H1 (cell line): ENCODE measurements around the gene SIK2. TPM values are rescaled to one million over a fixed set of nuclear protein-coding genes. Genes with fewer than 3 reads are reported as not detected.

ENCODE experiments used
- CTCF ChIA-PET: fragments of 300-600 bp; sonication (Branson Sonifier 250); formaldehyde crosslinking; loops from one replicate; lab custom pipeline; 2021; ENCODE audit not compliant: partially characterized antibody; lab: Charles Lee
- POLR2A ChIA-PET: fragments of 300-600 bp; sonication (Branson Sonifier 250); formaldehyde crosslinking; loops from one replicate; lab custom pipeline; 2021; ENCODE audit warnings: inconsistent platforms; ENCODE audit not compliant: partially characterized antibody; lab: Charles Lee
- DNase-seq, 2 experiments: peaks; one replicate each; pipeline versions ENCODE4 v3.0.0 to v3.0.0-alpha.2; 2010 to 2022; ENCODE audit warnings: low spot score in 2 of 2, low read depth in 1 of 2, mixed read lengths in 1 of 2
- FAIRE-seq: peaks from 2 replicates; lab custom pipeline; 2011; peaks lifted over from hg19 to GRCh38; lab: Jason Lieb, UNC
- H2AFZ ChIP-seq: 2 replicates; pipeline ENCODE4 v1.8.1; 2012; ENCODE audit warnings: low read length, inconsistent platforms
- H2AK5ac ChIP-seq: 2 replicates; pipeline ENCODE4 v1.6.1; 2013; ENCODE audit warnings: low read depth, low read length
- H2BK120ac ChIP-seq: replicated peaks from 2 replicates; pipeline ENCODE3; 2013; ENCODE audit warnings: low read depth, low read length, inconsistent platforms
- H2BK12ac ChIP-seq: 2 replicates; pipeline ENCODE4 v1.6.1; 2013; ENCODE audit warnings: low read depth, low read length
- H2BK15ac ChIP-seq: 2 replicates; pipeline ENCODE4 v1.6.1; 2013; ENCODE audit warnings: low read length
- H2BK20ac ChIP-seq: 2 replicates; pipeline ENCODE4 v1.6.1; 2013; ENCODE audit warnings: low read length
- H2BK5ac ChIP-seq: 2 replicates; pipeline ENCODE4 v1.6.1; 2013; ENCODE audit warnings: low read depth, low read length
- H3K14ac ChIP-seq: 2 replicates; pipeline ENCODE4 v1.6.1; 2013; ENCODE audit warnings: inconsistent platforms; ENCODE audit not compliant: insufficient read length
- H3K18ac ChIP-seq: 2 replicates; pipeline ENCODE4 v1.6.1; 2013; ENCODE audit warnings: low read length; ENCODE audit errors: extremely low read depth
- H3K23ac ChIP-seq: 2 replicates; pipeline ENCODE4 v1.6.1; 2013; ENCODE audit warnings: inconsistent platforms; ENCODE audit not compliant: insufficient read length
- H3K23me2 ChIP-seq: 2 replicates; pipeline ENCODE4 v1.6.1; 2013; ENCODE audit warnings: low read depth, low read length
- H3K27ac ChIP-seq: 2 replicates; pipeline ENCODE4 v1.6.1; 2011; ENCODE audit warnings: low read depth, low read length, inconsistent platforms
- H3K27me3 ChIP-seq, 4 experiments: replicated peaks in 1 of 4; 1 replicate in 1 of 4; 2 replicates in 3 of 4; pipeline versions ENCODE4 v1.6.1 to v1.8.1; 2011 to 2013; ENCODE audit warnings: low read length in 3 of 4, mild to moderate bottlenecking in 3 of 4, inconsistent platforms in 2 of 4, mixed read lengths in 2 of 4, moderate library complexity in 1 of 4; ENCODE audit not compliant: control insufficient read depth in 3 of 4, insufficient read depth in 3 of 4; ENCODE audit errors: extremely low read depth in 1 of 4
- H3K36me3 ChIP-seq, 4 experiments: 2 replicates each; pipeline versions ENCODE4 v1.6.1 to v1.8.1; 2011 to 2013; ENCODE audit warnings: mild to moderate bottlenecking in 4 of 4, low read length in 3 of 4, moderate library complexity in 2 of 4, control low read depth in 1 of 4, inconsistent platforms in 1 of 4; ENCODE audit not compliant: insufficient read depth in 4 of 4, control insufficient read depth in 2 of 4
- H3K4ac ChIP-seq: replicated peaks from 2 replicates; pipeline ENCODE3; 2013; ENCODE audit warnings: low read length, low read depth, mixed read lengths, inconsistent platforms; ENCODE audit not compliant: insufficient read length
- H3K4me1 ChIP-seq, 4 experiments: replicated peaks in 1 of 4; 1 replicate in 1 of 4; 2 replicates in 3 of 4; pipeline versions ENCODE4 v1.6.1 to v1.8.1; 2011 to 2013; ENCODE audit warnings: low read length in 3 of 4, inconsistent platforms in 2 of 4, mixed read lengths in 1 of 4; ENCODE audit not compliant: insufficient read depth in 4 of 4, control insufficient read depth in 3 of 4
- H3K4me2 ChIP-seq, 2 experiments: 2 replicates each; pipeline versions ENCODE4 v1.6.1 to v1.8.1; 2011 to 2013; ENCODE audit warnings: low read depth in 2 of 2, low read length in 2 of 2, control low read depth in 1 of 2, inconsistent platforms in 1 of 2, mild to moderate bottlenecking in 1 of 2; ENCODE audit not compliant: insufficient read depth in 1 of 2
- H3K4me3 ChIP-seq, 4 experiments: fragments of 200-600, 300-600 bp in 1 of 4; sonication (generic), shearing (Covaris generic), sonication (Bioruptor Twin) in 1 of 4; 2 replicates each; pipeline versions ENCODE4 v1.5.1 to v1.8.1; 2011 to 2016; ENCODE audit warnings: low read length in 4 of 4, low read depth in 3 of 4, control low read depth in 2 of 4, inconsistent platforms in 2 of 4, mild to moderate bottlenecking in 2 of 4, mixed read lengths in 1 of 4, moderate library complexity in 1 of 4; ENCODE audit not compliant: insufficient read depth in 2 of 4; ENCODE audit errors: extremely low read depth in 1 of 4
- H3K56ac ChIP-seq: replicated peaks from 2 replicates; pipeline ENCODE3; 2013; ENCODE audit warnings: low read depth, mild to moderate bottlenecking, mixed read lengths, low read length, inconsistent platforms; ENCODE audit not compliant: insufficient read length
- H3K79me1 ChIP-seq: 2 replicates; pipeline ENCODE4 v1.6.1; 2013; ENCODE audit warnings: low read depth, low read length, control low read depth
- H3K79me2 ChIP-seq, 2 experiments: 2 replicates each; pipeline versions ENCODE4 v1.6.1 to v1.8.1; 2012 to 2013; ENCODE audit warnings: low read length in 2 of 2, mild to moderate bottlenecking in 2 of 2, inconsistent platforms in 1 of 2; ENCODE audit not compliant: insufficient read depth in 2 of 2, control insufficient read depth in 1 of 2
- H3K9ac ChIP-seq, 4 experiments: replicated peaks in 1 of 4; 1 replicate in 1 of 4; 2 replicates in 3 of 4; pipeline versions ENCODE4 v1.6.1 to v1.8.1; 2011 to 2013; ENCODE audit warnings: low read depth in 3 of 4, low read length in 3 of 4, control low read depth in 2 of 4, mild to moderate bottlenecking in 2 of 4, moderate library complexity in 2 of 4, inconsistent platforms in 1 of 4; ENCODE audit errors: extremely low read depth in 1 of 4
- H3K9me3 ChIP-seq, 2 experiments: 2 replicates each; pipeline versions ENCODE4 v1.6.1 to v1.8.1; 2012 to 2013; ENCODE audit warnings: mild to moderate bottlenecking in 2 of 2, moderate library complexity in 2 of 2, control low read depth in 1 of 2, inconsistent platforms in 1 of 2, low read depth in 1 of 2, low read length in 1 of 2, mixed read lengths in 1 of 2; ENCODE audit not compliant: insufficient read depth in 2 of 2
- H4K20me1 ChIP-seq, 2 experiments: replicated peaks in 1 of 2; 2 replicates each; pipeline versions ENCODE3 to v1.8.1; 2011 to 2013; ENCODE audit warnings: inconsistent platforms in 2 of 2, low read length in 2 of 2, mild to moderate bottlenecking in 1 of 2; ENCODE audit not compliant: insufficient read depth in 2 of 2, control insufficient read depth in 1 of 2
- H4K5ac ChIP-seq: 2 replicates; pipeline ENCODE4 v1.6.1; 2013; ENCODE audit warnings: low read length, low read depth, mixed read lengths, inconsistent platforms; ENCODE audit not compliant: insufficient read length
- H4K8ac ChIP-seq: 2 replicates; pipeline ENCODE4 v1.8.0; 2013; ENCODE audit warnings: mild to moderate bottlenecking, moderate library complexity, low read length, inconsistent platforms; ENCODE audit not compliant: insufficient read depth; ENCODE audit errors: extremely low read depth
- H4K91ac ChIP-seq: replicated peaks from 2 replicates; pipeline ENCODE3; 2013; ENCODE audit warnings: low read length, mixed read lengths, inconsistent platforms; ENCODE audit not compliant: insufficient read length
- CREB1 ChIP-seq: IDR thresholded peaks from 2 replicates; pipeline ENCODE4 v1.6.1; 2012; ENCODE audit warnings: inconsistent platforms
- FOSL1 ChIP-seq: IDR thresholded peaks from 2 replicates; pipeline ENCODE4 v1.6.1; 2011; ENCODE audit warnings: mild to moderate bottlenecking, low read depth, low read length, moderate library complexity; ENCODE audit not compliant: insufficient read depth
- GABPA ChIP-seq: IDR thresholded peaks from 2 replicates; pipeline ENCODE4 v1.6.1; 2011; ENCODE audit warnings: mild to moderate bottlenecking, low read length, moderate library complexity, borderline replicate concordance; ENCODE audit not compliant: insufficient read depth
- JUN ChIP-seq: IDR thresholded peaks from 2 replicates; pipeline ENCODE4 v1.6.1; 2011; ENCODE audit warnings: low read depth, mild to moderate bottlenecking, improper control_type of control experiment, low read length
- KDM5A ChIP-seq: fragments of 200-600 bp; IDR thresholded peaks from 2 replicates; pipeline ENCODE4 v1.7.1; 2012; ENCODE audit warnings: mild to moderate bottlenecking, low read length, inconsistent platforms, mixed read lengths
- POLR2A ChIP-seq, 2 experiments: IDR thresholded peaks; 1 replicate in 1 of 2; 2 replicates in 1 of 2; pipeline ENCODE4 v1.6.1; 2011; ENCODE audit warnings: low read depth in 2 of 2, low read length in 2 of 2, mild to moderate bottlenecking in 2 of 2; ENCODE audit errors: control extremely low read depth in 1 of 2
- POU5F1 ChIP-seq: IDR thresholded peaks from 2 replicates; pipeline ENCODE4 v1.6.1; 2011; ENCODE audit warnings: low read depth, mild to moderate bottlenecking, low read length, moderate library complexity
- RAD21 ChIP-seq, 2 experiments: IDR thresholded peaks in 1 of 2; conservative IDR thresholded peaks in 1 of 2; 2 replicates each; pipeline ENCODE4 v1.6.1; 2011; ENCODE audit warnings: low read depth in 2 of 2, low read length in 2 of 2, improper control_type of control experiment in 1 of 2, inconsistent platforms in 1 of 2, mild to moderate bottlenecking in 1 of 2, moderate library complexity in 1 of 2
- RBBP5 ChIP-seq: IDR thresholded peaks from 2 replicates; pipeline ENCODE4 v1.7.1; 2012; ENCODE audit warnings: low read depth, mild to moderate bottlenecking, inconsistent platforms, low read length, moderate library complexity, borderline replicate concordance
- RXRA ChIP-seq: IDR thresholded peaks from 2 replicates; pipeline ENCODE4 v1.6.1; 2011; ENCODE audit warnings: low read depth, mild to moderate bottlenecking, low read length, moderate library complexity; ENCODE audit not compliant: insufficient read depth
- TCF12 ChIP-seq: IDR thresholded peaks from 2 replicates; pipeline ENCODE4 v1.6.1; 2011; ENCODE audit warnings: low read depth, mild to moderate bottlenecking, low read length
- WGBS, 2 experiments: shearing (Covaris generic) in 1 of 2; methylation state at CpG; one replicate each; pipeline versions ENCODE4 v1.1.6 to v1.1.7; 2013 to 2015; ENCODE audit warnings: low lambda C conversion rate in 2 of 2, mixed read lengths in 2 of 2, inconsistent platforms in 1 of 2, low coverage in 1 of 2, missing lambda C conversion rate in 1 of 2; ENCODE audit not compliant: insufficient replicate concordance in 2 of 2, insufficient coverage in 1 of 2, insufficient read length in 1 of 2; ENCODE audit errors: extremely low coverage in 1 of 2, missing lambda C conversion rate in 1 of 2; 5-methylcytosine and 5-hydroxymethylcytosine counted together
- polyA plus RNA-seq, 7 experiments: library from polyadenylated mRNA; depleted of rRNA in 3 of 7; stranded (reverse) in 5 of 7; unstranded in 2 of 7; fragments of >200 nt in 5 of 7; fragments of 200-250 nt in 2 of 7; gene quantifications; 1 replicate in 5 of 7; 2 replicates in 1 of 7; 4 replicates in 1 of 7; pipeline versions ENCODE4 v1.2.1 to v1.2.3, GENCODE V29; 2011 to 2013; ENCODE audit warnings: missing spikeins in 2 of 7, mixed read lengths in 2 of 7
- total RNA-seq: library from RNA; stranded (reverse); fragmentation: NEBNext Ultra II Directional; extraction: Animal tissue kit (Norgen Biotek cat#: 25700); gene quantifications from 2 replicates; pipeline ENCODE4 v1.2.1, GENCODE V29; 2021

Gene SIK2
- total and polyA plus RNA-seq, 2 of the 8 experiments (the other 6 are each of a cell fraction or from before 2014, with no cell fraction given): 8.8 to 11.2 TPM

DNA sequence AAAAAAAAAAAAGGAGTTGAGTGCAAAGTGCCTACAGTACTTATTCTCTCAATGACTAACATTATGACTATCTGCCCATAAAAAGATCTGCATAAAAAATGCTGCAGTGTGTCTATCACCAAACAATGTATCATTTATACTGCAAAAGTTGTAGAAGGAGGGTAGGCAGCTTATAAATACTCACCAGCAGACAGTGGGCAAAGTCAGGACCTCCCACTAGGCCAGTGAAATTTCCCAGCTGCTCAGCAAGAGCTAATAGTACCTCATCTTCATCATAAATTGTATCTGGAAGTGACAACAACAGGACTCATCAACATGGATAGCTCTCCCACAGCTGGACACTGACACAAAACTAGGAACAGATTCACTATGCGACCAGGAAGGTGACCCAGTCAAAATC lies 162.4 kb downstream of the SIK2 start:
- no peak for DNase-seq
- no peak overlapping the region for H3K18ac ChIP-seq
- no peak overlapping the region for H3K4ac ChIP-seq
- WGBS, 2 experiments: 65% methylated on average over 1 of the region's 1 CpG; no CpG with 5 or more reads in 1 of the 2 experiments
- no peak overlapping the region for H2BK20ac ChIP-seq
- no peak overlapping the region for H2BK15ac ChIP-seq
- H2AK5ac ChIP-seq: no peak overlapping the region
- peaks cover 0 to 25% of the 10 kb centered on the region in 2 experiments; a peak in 2 of 4 replicates for H3K79me2 ChIP-seq
- no peaks in the 10 kb centered on the region for H3K27me3 ChIP-seq
- H3K79me1 ChIP-seq: no peaks in the 10 kb centered on the region; the same call in 1 of the 2 replicates
- H4K8ac ChIP-seq: no peak overlapping the region
- H4K5ac ChIP-seq: no peak overlapping the region
- FAIRE-seq: no peak
- no peak overlapping the region for H2AFZ ChIP-seq
- peaks cover 0 to 43% (median 25%) of the 10 kb centered on the region in 4 experiments; a peak in 6 of 8 replicates for H3K36me3 ChIP-seq
- no peak overlapping the region for H2BK5ac ChIP-seq
- H3K27ac ChIP-seq: no peak overlapping the region
- H3K4me3 ChIP-seq: peak overlapping the region in 2 of 4 experiments; percentile 88 to 97; a peak in 3 of 8 replicates
- peaks cover 2 to 3% of the 10 kb centered on the region in 2 experiments for H4K20me1 ChIP-seq
- ChIA-PET CTCF (interaction anchor here (1.0 to 11.4 kb wide), 6 partner anchors 13 to 160 kb away, joined by 3 to 106 read pairs (median 5); no protein-coding TSS in a partner anchor), POLR2A (interaction anchor here (0.6 to 4.0 kb wide), 10 partner anchors 11 to 160 kb away, joined by 3 to 25 read pairs (median 3); no protein-coding TSS in a partner anchor)
- H3K9ac ChIP-seq: no peak overlapping the region
- H2BK120ac ChIP-seq: no peak overlapping the region
- H3K9me3 ChIP-seq: no peaks in the 10 kb centered on the region
- H3K4me1 ChIP-seq: peaks cover 0 to 4% (median 2%) of the 10 kb centered on the region in 4 experiments; a peak in 4 of 7 replicates
- no peak overlapping the region for H3K14ac ChIP-seq
- no peak overlapping the region for H2BK12ac ChIP-seq
- no peak overlapping the region for H3K23ac ChIP-seq
- H3K23me2 ChIP-seq: peaks cover 6% of the 10 kb centered on the region
- H3K56ac ChIP-seq: no peak overlapping the region
- peak overlapping the region; percentile 84 to 88 for H3K4me2 ChIP-seq
- H4K91ac ChIP-seq: no peak overlapping the region
- no peak for TF ChIP-seq CREB1
- no peak for TF ChIP-seq JUN
- no peak for TF ChIP-seq RAD21 (IDR thresholded peaks at IDR 0.05 in 1 of 2, conservative IDR thresholded peaks at IDR 0.05 in 1 of 2; ENCODE audit: low read depth in 2 of 2, low read length in 2 of 2)
- TF ChIP-seq GABPA: no peak
- no peak for TF ChIP-seq RBBP5
- no peak for TF ChIP-seq POLR2A (IDR thresholded peaks at IDR 0.05; ENCODE audit: control extremely low read depth in 1 of 2, low read depth in 2 of 2, low read length in 2 of 2)
- no peak for TF ChIP-seq FOSL1
- no peak for TF ChIP-seq RXRA
- TF ChIP-seq TCF12: no peak
- no peak for TF ChIP-seq POU5F1
- TF ChIP-seq KDM5A: no peak
